ELR (cell line): Measurements from ENCODE around the gene ZNF778.
A peak's percentile ranks its signal among the peaks of the same experiment; 100 is the strongest.

ENCODE experiments used
- DNase-seq: peaks from one replicate; pipeline ENCODE4 v3.0.0-alpha.2; 2015; ENCODE audit warnings: low read depth

ZNF778 gene

GRCh38 chr16:89217388-89218191, at the start of gene ZNF778:
TSS of gene ZNF778 (plus strand) at chr16:89217703. CDS start at chr16:89221128, 3,425 bp downstream.
- DNase-seq, result peak; percentile 88

- peak; percentile 17 for DNase-seq
These were observed 48.9 kb upstream of the ZNF778 start for GRCh38 chr16:89168381-89169189.

GRCh38 chr16:89169778-89170177, 47.7 kb upstream of the ZNF778 start:
- DNase-seq, result no peak

- DNase-seq, result peak; percentile 14
These were observed 46.9 kb upstream of the ZNF778 start for GRCh38 chr16:89170346-89171215.

GRCh38 chr16:89171216-89172170, 46.0 kb upstream of the ZNF778 start, which contains the start of gene CDH15:
TSS of gene CDH15 (plus strand) at chr16:89171748. CDS start at chr16:89171832, 84 bp downstream.
- peak; percentile 90 for DNase-seq

- DNase-seq, result no peak
These were observed 45.4 kb upstream of the ZNF778 start for GRCh38 chr16:89172171-89172527.

GRCh38 chr16:89172528-89173173, 44.9 kb upstream of the ZNF778 start:
- DNase-seq, result no peak

- no peak for DNase-seq
These were observed 44.2 kb upstream of the ZNF778 start for GRCh38 chr16:89173174-89173921.

GRCh38 chr16:89174055-89174827, 43.3 kb upstream of the ZNF778 start:
- no peak for DNase-seq

- no peak for DNase-seq
These were observed 42.6 kb upstream of the ZNF778 start for GRCh38 chr16:89174877-89175276.

GRCh38 chr16:89175280-89176146, 42.0 kb upstream of the ZNF778 start:
- DNase-seq, result no peak

- DNase-seq, result no peak
These were observed 41.3 kb upstream of the ZNF778 start for GRCh38 chr16:89176147-89176690.

- DNase-seq, result no peak
These were observed 40.8 kb upstream of the ZNF778 start for GRCh38 chr16:89176717-89177116.

GRCh38 chr16:89177501-89177900, 40.0 kb upstream of the ZNF778 start:
- no peak for DNase-seq

- no peak for DNase-seq
These were observed 38.9 kb upstream of the ZNF778 start for GRCh38 chr16:89178453-89179147.

GRCh38 chr16:89179148-89179484, 38.4 kb upstream of the ZNF778 start:
- no peak for DNase-seq

- DNase-seq, result no peak
These were observed 37.7 kb upstream of the ZNF778 start for GRCh38 chr16:89179656-89180315.
